ENCODE measurements around the gene C10orf90.

- TF ChIP-seq EZH2 (IDR thresholded peaks at IDR 0.05; ENCODE audit: borderline replicate concordance, low read length): no peak
- TF ChIP-seq CTCF (IDR thresholded peaks at IDR 0.05; ENCODE audit: low read length): no peak
Observed at GRCh38 chr10:126705951-126706565, 35.6 kb upstream of the C10orf90 start.
